ENCODE data around the gene SEMA3G. TPM values are rescaled to one million over a fixed set of nuclear protein-coding genes. Genes with fewer than 3 reads are reported as not detected.

Gene SEMA3G
- polyA plus RNA-seq, 1 donor (not counting 4 experiments of a cell fraction or from before 2014, with no cell fraction given) = 0.07 TPM

DNA sequence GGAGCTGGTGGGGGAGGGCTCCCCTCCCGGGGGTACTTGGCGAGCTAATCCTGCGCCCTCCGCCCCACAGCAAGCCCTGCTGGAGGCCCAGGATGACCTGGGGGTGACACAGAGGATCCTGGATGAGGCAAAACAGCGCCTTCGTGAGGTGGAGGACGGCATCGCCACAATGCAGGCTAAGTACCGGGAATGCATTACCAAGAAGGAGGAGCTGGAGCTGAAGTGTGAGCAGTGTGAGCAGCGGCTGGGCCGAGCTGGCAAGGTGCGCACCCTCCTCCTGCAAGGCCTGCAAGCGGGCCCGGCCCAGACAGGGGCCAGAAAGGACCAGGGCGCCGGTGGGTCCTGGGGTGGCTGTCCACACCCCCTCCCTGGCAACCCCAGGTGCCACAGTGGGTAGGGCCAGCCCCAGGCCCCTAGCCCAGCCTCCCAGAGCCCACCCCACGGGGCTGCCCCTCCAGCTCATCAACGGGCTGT lies 56.5 kb downstream of the SEMA3G start:
- Histone ChIP-seq H3K9me3 (ENCODE audit: control insufficient read depth, low read depth, low read length) (no peaks in the 10 kb centered on the region), H4K20me1 (ENCODE audit: control insufficient read depth, extremely low read depth, insufficient read depth, low read length) (no peaks in the 10 kb centered on the region), H2AFZ (ENCODE audit: control insufficient read depth, low read length) (no peak overlapping the region), H3K79me2 (ENCODE audit: control insufficient read depth, insufficient read depth, low read length) (no peaks in the 10 kb centered on the region), H3K27me3 (ENCODE audit: control insufficient read depth, extremely low read depth, insufficient read depth, low read length) (peaks cover 3% of the 10 kb centered on the region), H3K4me3 (ENCODE audit: control insufficient read depth in 2 of 3, extremely low read depth in 1 of 3, insufficient read depth in 2 of 3, low read depth in 1 of 3, low read length in 3 of 3) (no peak overlapping the region), H3K9me1 (ENCODE audit: control insufficient read depth, extremely low read depth, insufficient read depth, low read length) (no peaks in the 10 kb centered on the region), H3K4me2 (ENCODE audit: control insufficient read depth, extremely low read depth, insufficient read depth, low read depth, low read length) (no peak overlapping the region), H3K36me3 (ENCODE audit: control insufficient read depth in 2 of 2, extremely low read depth in 1 of 2, insufficient read depth in 2 of 2, low read length in 2 of 2) (no peaks in the 10 kb centered on the region), H3K9ac (ENCODE audit: control insufficient read depth, extremely low read depth, insufficient read depth, low read length) (no peak overlapping the region), H3K4me1 (ENCODE audit: control insufficient read depth, extremely low read depth, insufficient read depth, low read length) (no peaks in the 10 kb centered on the region), H3K27ac (ENCODE audit: control insufficient read depth, insufficient read depth, low read length) (no peak overlapping the region)
- no peak for FAIRE-seq
- TF ChIP-seq EZH2 (IDR thresholded peaks at IDR 0.05; ENCODE audit: low read length) = no peak
- TF ChIP-seq, protein P1, sequence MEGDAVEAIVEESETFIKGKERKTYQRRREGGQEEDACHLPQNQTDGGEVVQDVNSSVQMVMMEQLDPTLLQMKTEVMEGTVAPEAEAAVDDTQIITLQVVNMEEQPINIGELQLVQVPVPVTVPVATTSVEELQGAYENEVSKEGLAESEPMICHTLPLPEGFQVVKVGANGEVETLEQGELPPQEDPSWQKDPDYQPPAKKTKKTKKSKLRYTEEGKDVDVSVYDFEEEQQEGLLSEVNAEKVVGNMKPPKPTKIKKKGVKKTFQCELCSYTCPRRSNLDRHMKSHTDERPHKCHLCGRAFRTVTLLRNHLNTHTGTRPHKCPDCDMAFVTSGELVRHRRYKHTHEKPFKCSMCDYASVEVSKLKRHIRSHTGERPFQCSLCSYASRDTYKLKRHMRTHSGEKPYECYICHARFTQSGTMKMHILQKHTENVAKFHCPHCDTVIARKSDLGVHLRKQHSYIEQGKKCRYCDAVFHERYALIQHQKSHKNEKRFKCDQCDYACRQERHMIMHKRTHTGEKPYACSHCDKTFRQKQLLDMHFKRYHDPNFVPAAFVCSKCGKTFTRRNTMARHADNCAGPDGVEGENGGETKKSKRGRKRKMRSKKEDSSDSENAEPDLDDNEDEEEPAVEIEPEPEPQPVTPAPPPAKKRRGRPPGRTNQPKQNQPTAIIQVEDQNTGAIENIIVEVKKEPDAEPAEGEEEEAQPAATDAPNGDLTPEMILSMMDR (optimal IDR thresholded peaks at IDR 0.05 in 1 of 3, IDR thresholded peaks at IDR 0.05 in 1 of 3, conservative IDR thresholded peaks at IDR 0.05 in 1 of 3; ENCODE audit: extremely low read depth in 1 of 3, insufficient read depth in 2 of 3, low read length in 3 of 3) = no peak
- dilution Hi-C loops (cut with MboI; ENCODE audit: extremely low pct_ligation_motif_present, low sequenced_read_pairs) = no loop called here
- DNase-seq (ENCODE audit: low read depth, low spot score) = no peak

DNA sequence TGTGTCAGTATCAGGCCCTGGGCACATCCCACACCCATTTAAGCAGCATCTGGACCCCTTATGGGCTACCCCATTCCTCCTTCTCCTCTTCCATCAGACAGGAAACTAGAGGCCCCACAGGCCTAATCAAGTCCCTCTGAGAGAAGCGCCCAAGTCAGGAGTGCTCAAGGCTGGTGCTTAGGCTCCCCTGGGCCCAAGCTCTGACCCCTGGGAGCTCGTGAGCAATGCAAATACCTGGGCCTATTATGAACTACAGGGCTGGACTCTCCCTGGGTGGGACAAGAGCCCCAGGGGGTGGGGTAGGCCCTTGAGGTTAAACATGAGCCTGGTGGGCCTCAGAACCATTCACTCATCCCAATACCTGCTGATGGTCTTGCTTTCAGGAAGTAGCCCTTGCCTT lies 57.4 kb downstream of the SEMA3G start:
- no peak overlapping the region for H3K27ac ChIP-seq (ENCODE audit: control insufficient read depth, insufficient read depth, low read length)
- no peaks in the 10 kb centered on the region for H3K4me1 ChIP-seq (ENCODE audit: control insufficient read depth, extremely low read depth, insufficient read depth, low read length)
- H4K20me1 ChIP-seq (ENCODE audit: control insufficient read depth, extremely low read depth, insufficient read depth, low read length) = no peaks in the 10 kb centered on the region
- no peaks in the 10 kb centered on the region for H3K9me3 ChIP-seq (ENCODE audit: control insufficient read depth, low read depth, low read length)
- no peaks in the 10 kb centered on the region for H3K36me3 ChIP-seq (ENCODE audit: control insufficient read depth in 2 of 2, extremely low read depth in 1 of 2, insufficient read depth in 2 of 2, low read length in 2 of 2)
- no peak overlapping the region for H2AFZ ChIP-seq (ENCODE audit: control insufficient read depth, low read length)
- no peak overlapping the region for H3K9ac ChIP-seq (ENCODE audit: control insufficient read depth, extremely low read depth, insufficient read depth, low read length)
- no peaks in the 10 kb centered on the region for H3K9me1 ChIP-seq (ENCODE audit: control insufficient read depth, extremely low read depth, insufficient read depth, low read length)
- H3K27me3 ChIP-seq (ENCODE audit: control insufficient read depth, extremely low read depth, insufficient read depth, low read length) = peaks cover 3% of the 10 kb centered on the region
- TF ChIP-seq EZH2 (IDR thresholded peaks at IDR 0.05; ENCODE audit: low read length) = no peak
- TF ChIP-seq, protein P1 (optimal IDR thresholded peaks at IDR 0.05 in 1 of 3, IDR thresholded peaks at IDR 0.05 in 1 of 3, conservative IDR thresholded peaks at IDR 0.05 in 1 of 3; ENCODE audit: extremely low read depth in 1 of 3, insufficient read depth in 2 of 3, low read length in 3 of 3) = no peak
- no peak overlapping the region for H3K4me2 ChIP-seq (ENCODE audit: control insufficient read depth, extremely low read depth, insufficient read depth, low read depth, low read length)
- FAIRE-seq (no peak), DNase-seq (ENCODE audit: low read depth, low spot score) (no peak)
- no peak overlapping the region for H3K4me3 ChIP-seq (ENCODE audit: control insufficient read depth in 2 of 3, extremely low read depth in 1 of 3, insufficient read depth in 2 of 3, low read depth in 1 of 3, low read length in 3 of 3)
- dilution Hi-C loops (cut with MboI; ENCODE audit: extremely low pct_ligation_motif_present, low sequenced_read_pairs) = no loop called here
- no peaks in the 10 kb centered on the region for H3K79me2 ChIP-seq (ENCODE audit: control insufficient read depth, insufficient read depth, low read length)
